Muscle of leg (tissue), 11 donors: ENCODE results near the gene NEK6. TPM values are rescaled to one million over a fixed set of nuclear protein-coding genes. Genes with fewer than 3 reads are reported as not detected.

ENCODE experiments used
- DNase-seq: peaks from one replicate; pipeline ENCODE4 v3.0.0; 2013
- H3K27ac ChIP-seq: one replicate; pipeline ENCODE4 v1.5.1; 2013; ENCODE audit warnings: mild to moderate bottlenecking, low read length, control low read depth
- H3K27me3 ChIP-seq: one replicate; pipeline ENCODE4 v1.6.1; 2013; ENCODE audit warnings: low read length; ENCODE audit not compliant: control insufficient read depth, insufficient read depth
- H3K36me3 ChIP-seq: one replicate; pipeline ENCODE4 v1.6.1; 2013; ENCODE audit warnings: low read length; ENCODE audit not compliant: control insufficient read depth, insufficient read depth
- H3K4me1 ChIP-seq: one replicate; pipeline ENCODE4 v1.6.1; 2013; ENCODE audit warnings: low read length; ENCODE audit not compliant: control insufficient read depth, insufficient read depth
- H3K4me3 ChIP-seq: one replicate; pipeline ENCODE4 v1.5.1; 2013; ENCODE audit warnings: low read length, control low read depth
- H3K9me3 ChIP-seq: replicated peaks from 2 replicates; pipeline ENCODE4 v1.6.1; 2013; ENCODE audit warnings: low read depth, low read length; ENCODE audit not compliant: control insufficient read depth
- WGBS: methylation state at CpG from one replicate; pipeline ENCODE4 v1.1.5; 2013; ENCODE audit warnings: missing lambda C conversion rate; ENCODE audit not compliant: insufficient coverage; 5-methylcytosine and 5-hydroxymethylcytosine counted together
- polyA plus RNA-seq, 8 donors: library from polyadenylated mRNA; unstranded; fragments of 120-200 nt; gene quantifications; one replicate each; pipeline versions ENCODE4 v1.2.1 to v1.2.3, GENCODE V29; 2013; ENCODE audit warnings: inconsistent platforms in 1 of 8, low replicate concordance in 1 of 8; ENCODE audit not compliant: insufficient read length in 8 of 8, insufficient read depth in 1 of 8
- total RNA-seq: library from RNA; stranded (reverse); fragments of 120-200 nt; gene quantifications from one replicate; pipeline ENCODE4 v1.2.4, GENCODE V29; 2013

NEK6 gene
- total and polyA plus RNA-seq, 9 donors: 17.7 to 52.6 (median 39.9) TPM

GRCh38 chr9:124359426-124359825 is 101.7 kb downstream of the NEK6 start:
- no CpG with 5 or more reads among the region's 6 CpGs for WGBS
- Histone ChIP-seq H3K9me3 (no peaks in the 10 kb centered on the region), H3K4me3 (no peak overlapping the region), H3K4me1 (peaks cover 5% of the 10 kb centered on the region), H3K27me3 (no peaks in the 10 kb centered on the region), H3K27ac (no peak overlapping the region), H3K36me3 (peaks cover 49% of the 10 kb centered on the region)
- no peak for DNase-seq

DNA sequence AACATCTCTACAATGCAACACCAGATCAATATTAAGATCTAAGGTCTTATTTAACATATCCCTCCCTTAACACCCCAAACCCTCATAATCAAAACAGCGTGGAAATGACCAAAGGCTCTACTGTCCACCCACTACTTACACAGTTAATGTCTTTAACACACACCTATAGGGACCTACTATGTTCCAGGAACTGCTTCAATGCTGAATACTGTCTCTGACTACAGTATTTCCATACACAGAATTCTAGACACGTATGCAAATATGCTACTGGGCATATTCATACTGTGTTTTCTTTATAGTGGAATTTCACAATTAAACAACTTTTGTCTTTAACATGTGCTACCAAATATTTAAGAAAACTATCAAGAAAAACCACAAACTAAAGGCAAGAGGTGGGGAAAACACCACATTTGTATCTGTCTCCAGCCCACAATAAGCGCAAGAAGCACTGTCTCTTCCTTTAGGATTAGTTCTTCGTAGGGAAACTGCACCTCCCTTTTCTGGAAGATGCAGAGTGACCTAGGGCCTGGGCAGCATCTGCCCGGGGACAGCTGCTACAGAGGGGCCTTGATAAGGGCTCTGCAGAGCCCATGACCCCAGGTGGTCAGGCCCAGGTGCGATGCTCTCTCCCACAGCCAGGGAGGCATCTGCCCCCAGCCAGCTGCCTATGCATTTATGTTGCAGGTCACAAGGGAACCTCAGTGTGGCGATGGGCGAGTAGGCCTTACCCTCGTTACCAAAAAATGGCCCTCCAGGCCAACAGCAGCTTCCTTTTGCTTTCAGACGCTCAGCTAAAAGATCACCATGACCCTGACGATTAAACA is 102.3 kb downstream of the NEK6 start:
- H3K27me3 ChIP-seq: no peaks in the 10 kb centered on the region
- no peak for DNase-seq
- H3K36me3 ChIP-seq: peaks cover 47% of the 10 kb centered on the region
- H3K27ac ChIP-seq: no peak overlapping the region
- no peaks in the 10 kb centered on the region for H3K9me3 ChIP-seq
- H3K4me3 ChIP-seq: no peak overlapping the region
- H3K4me1 ChIP-seq: peaks cover 5% of the 10 kb centered on the region
- 81% methylated on average over 9 of the region's 11 CpGs for WGBS

DNA sequence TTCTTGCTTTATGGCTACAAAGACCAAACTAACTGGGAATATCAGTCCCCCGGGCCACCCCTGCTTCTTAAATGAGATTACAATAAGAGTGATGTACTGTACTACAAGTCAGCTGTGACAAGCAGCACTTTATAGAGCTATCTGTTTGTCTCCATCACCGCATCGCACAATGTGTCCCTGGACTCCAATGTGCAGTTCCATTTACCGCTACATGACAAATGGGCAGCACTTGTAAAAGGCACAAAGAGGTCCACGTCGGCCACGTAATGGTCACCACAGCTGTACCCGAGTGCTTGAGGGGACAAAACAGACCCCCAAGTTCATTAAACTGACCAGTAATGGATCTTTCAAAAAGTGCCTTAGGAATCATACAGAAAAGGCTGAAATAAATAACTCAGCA is 103.4 kb downstream of the NEK6 start:
- Histone ChIP-seq H3K4me3 (no peak overlapping the region), H3K9me3 (no peaks in the 10 kb centered on the region), H3K27ac (no peak overlapping the region), H3K36me3 (peaks cover 37% of the 10 kb centered on the region), H3K27me3 (no peaks in the 10 kb centered on the region), H3K4me1 (peaks cover 5% of the 10 kb centered on the region)
- no peak for DNase-seq
- 67% methylated on average over 7 of the region's 8 CpGs for WGBS

DNA sequence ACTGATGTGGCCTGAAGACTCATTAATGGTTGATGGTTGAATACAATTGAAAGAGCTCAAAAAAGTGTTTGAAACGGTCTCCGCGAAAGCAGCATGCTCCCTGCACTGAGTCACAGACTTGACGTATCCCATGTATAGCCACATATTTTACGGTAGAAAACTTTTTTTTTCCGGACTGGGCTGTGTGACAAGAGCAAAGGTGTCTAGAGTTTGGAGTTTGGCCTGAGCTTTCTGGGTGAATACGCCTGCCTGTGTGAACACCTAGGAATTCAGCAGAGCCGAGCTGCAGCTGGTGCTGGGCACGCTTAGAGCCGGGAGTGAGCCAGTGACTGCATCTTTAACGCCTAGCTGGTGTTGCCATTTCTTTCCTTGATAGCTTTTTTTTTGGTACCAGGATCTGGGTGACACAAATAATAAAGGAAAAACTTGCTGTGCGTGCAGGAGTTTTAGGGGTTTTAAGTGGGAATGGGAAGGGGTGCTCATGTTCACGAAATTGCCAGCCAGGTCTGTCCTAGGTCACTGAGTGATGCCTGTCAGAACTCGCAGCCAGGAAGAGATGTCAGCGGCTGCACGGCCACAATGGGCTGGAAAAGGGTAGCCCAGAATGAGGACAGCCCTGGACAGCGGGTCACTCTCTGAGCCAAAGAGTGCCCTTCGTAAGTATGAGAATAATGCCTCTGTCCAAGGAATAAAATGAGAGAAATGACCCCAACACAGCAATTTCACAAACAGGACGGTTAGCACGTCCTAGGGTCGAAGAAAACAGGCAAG is 105.8 kb downstream of the NEK6 start:
- no peak for DNase-seq
- no peaks in the 10 kb centered on the region for H3K9me3 ChIP-seq
- no peaks in the 10 kb centered on the region for H3K27me3 ChIP-seq
- WGBS: 90% methylated on average over 13 of the region's 21 CpGs
- no peak overlapping the region for H3K27ac ChIP-seq
- H3K4me1 ChIP-seq: no peaks in the 10 kb centered on the region
- peaks cover 28% of the 10 kb centered on the region for H3K36me3 ChIP-seq
- no peak overlapping the region for H3K4me3 ChIP-seq

DNA sequence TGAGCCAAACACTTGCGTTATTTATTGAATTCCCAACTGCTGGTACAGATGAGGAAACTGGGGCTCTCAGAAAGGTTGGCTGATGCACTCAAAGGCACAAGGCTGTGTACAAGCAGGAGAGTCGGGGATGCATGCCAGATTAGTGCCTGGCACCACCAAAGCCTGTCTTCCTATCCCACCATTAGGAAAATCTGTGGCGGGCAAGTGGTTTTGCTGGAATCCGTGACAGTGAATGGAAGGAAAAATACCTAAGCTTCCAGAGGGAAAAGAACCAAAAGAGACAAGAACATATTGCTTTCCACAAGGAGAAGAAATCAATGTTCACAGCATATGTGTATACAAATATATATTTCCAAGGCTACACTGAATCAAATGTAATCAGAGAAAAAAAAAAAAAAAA is 106.4 kb downstream of the NEK6 start:
- WGBS: no CpG with 5 or more reads among the region's 4 CpGs
- Histone ChIP-seq H3K27ac (no peak overlapping the region), H3K27me3 (no peaks in the 10 kb centered on the region), H3K4me3 (no peak overlapping the region), H3K4me1 (no peaks in the 10 kb centered on the region), H3K9me3 (no peaks in the 10 kb centered on the region), H3K36me3 (peaks cover 28% of the 10 kb centered on the region)
- DNase-seq: no peak

DNA sequence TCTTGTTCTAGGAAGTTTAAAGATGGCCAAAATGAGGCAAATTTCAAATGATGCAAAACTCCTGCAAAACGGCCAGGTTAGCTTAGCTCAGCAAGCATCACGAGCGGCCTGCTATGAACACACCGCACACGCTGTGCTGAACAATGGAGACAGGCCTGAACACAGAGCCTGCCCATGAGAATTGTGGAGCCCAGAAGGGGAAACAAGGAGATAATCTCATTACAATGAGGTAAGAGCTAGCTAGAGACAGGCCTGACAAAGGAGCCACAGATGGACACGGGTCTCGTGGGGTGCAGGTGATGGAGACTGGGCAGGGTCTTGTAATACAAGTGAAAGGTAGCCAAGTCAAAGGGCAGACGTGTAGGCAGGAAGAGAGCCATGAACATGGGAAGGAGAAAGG is 107.3 kb downstream of the NEK6 start:
- WGBS: 82% methylated on average over 7 of the region's 8 CpGs
- H3K27me3 ChIP-seq: no peaks in the 10 kb centered on the region
- DNase-seq: no peak
- H3K36me3 ChIP-seq: peaks cover 30% of the 10 kb centered on the region
- H3K4me1 ChIP-seq: peaks cover 8% of the 10 kb centered on the region
- H3K4me3 ChIP-seq: no peak overlapping the region
- H3K27ac ChIP-seq: no peak overlapping the region
- no peaks in the 10 kb centered on the region for H3K9me3 ChIP-seq

- Histone ChIP-seq H3K9me3 (no peaks in the 10 kb centered on the region), H3K36me3 (peaks cover 26% of the 10 kb centered on the region), H3K27me3 (no peaks in the 10 kb centered on the region), H3K4me1 (peaks cover 10% of the 10 kb centered on the region), H3K4me3 (no peak overlapping the region), H3K27ac (no peak overlapping the region)
- DNase-seq: no peak
- WGBS: 87% methylated on average over 6 of the region's 10 CpGs
Observed at GRCh38 chr9:124366476-124367220, 108.9 kb downstream of the NEK6 start.

DNA sequence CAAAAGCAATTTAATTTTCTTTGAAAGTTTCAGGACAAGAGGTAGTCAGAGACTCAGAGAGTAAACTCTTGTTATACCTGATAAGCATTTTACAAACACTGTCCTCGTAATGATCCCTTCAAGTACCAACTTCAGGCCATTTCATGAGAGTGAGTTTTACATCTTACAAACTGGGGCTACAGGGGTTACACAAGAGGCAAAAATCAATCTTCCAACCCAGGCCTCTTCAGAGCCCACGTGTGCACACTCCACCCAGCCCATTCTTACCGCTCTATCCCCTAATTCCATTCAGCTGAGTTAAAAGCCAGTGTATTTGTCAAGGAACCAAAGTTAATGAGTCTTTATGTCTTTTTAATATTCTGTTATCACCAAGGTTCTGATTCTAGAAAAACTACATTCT is 110.9 kb downstream of the NEK6 start:
- WGBS: 83% methylated on average over 1 of the region's 3 CpGs
- peaks cover 3% of the 10 kb centered on the region for H3K9me3 ChIP-seq
- no peak for DNase-seq
- no peak overlapping the region for H3K4me3 ChIP-seq
- H3K36me3 ChIP-seq: peaks cover 18% of the 10 kb centered on the region
- no peaks in the 10 kb centered on the region for H3K27me3 ChIP-seq
- H3K4me1 ChIP-seq: peaks cover 10% of the 10 kb centered on the region
- H3K27ac ChIP-seq: no peak overlapping the region

- Histone ChIP-seq H3K36me3 (peaks cover 14% of the 10 kb centered on the region), H3K27me3 (no peaks in the 10 kb centered on the region), H3K4me3 (no peak overlapping the region), H3K27ac (no peak overlapping the region), H3K9me3 (peaks cover 6% of the 10 kb centered on the region), H3K4me1 (peaks cover 10% of the 10 kb centered on the region)
- DNase-seq: no peak
- 88% methylated on average over 5 of the region's 9 CpGs for WGBS
Observed at GRCh38 chr9:124369231-124369797, 111.6 kb downstream of the NEK6 start.
